NCI-H2029 (cell line): Measurements from ENCODE around the gene SH3GL1.
"Not testable (repeated sequence)": the region's sequence is repeated elsewhere in the genome, so short reads cannot be mapped to it uniquely, and the experiment has no call there.

ENCODE experiments used
- DNase-seq: peaks from one replicate; lab custom pipeline; 2025; lab: John Stamatoyannopoulos, UW

Gene SH3GL1

GRCh38 chr19:4342615-4343369, 57.6 kb downstream of the SH3GL1 start:
- peak; percentile 99 for DNase-seq

- no peak for DNase-seq
Measured at GRCh38 chr19:4342314-4342614, 58.1 kb downstream of the SH3GL1 start.

GRCh38 chr19:4338441-4339355, 61.6 kb downstream of the SH3GL1 start, which contains the start of gene STAP2:
Gene STAP2 (minus strand): TSS chr19:4338827. CDS start chr19:4338753, 74 bp downstream.
- peak; percentile 23 for DNase-seq

GRCh38 chr19:4337906-4338440, 62.4 kb downstream of the SH3GL1 start:
- DNase-seq = no peak

GRCh38 chr19:4334929-4335570, 65.3 kb downstream of the SH3GL1 start:
- no peak for DNase-seq

- DNase-seq = no peak
Measured at GRCh38 chr19:4329858-4330257, 70.5 kb downstream of the SH3GL1 start.

GRCh38 chr19:4328991-4329681, 71.2 kb downstream of the SH3GL1 start:
- not testable (repeated sequence) for DNase-seq

GRCh38 chr19:4328243-4328990, 71.9 kb downstream of the SH3GL1 start:
- DNase-seq = no peak

GRCh38 chr19:4327877-4328242, 72.5 kb downstream of the SH3GL1 start:
- no peak for DNase-seq

GRCh38 chr19:4327252-4327876, 73.0 kb downstream of the SH3GL1 start:
- no peak for DNase-seq

- no peak for DNase-seq
Measured at GRCh38 chr19:4326837-4327251, 73.5 kb downstream of the SH3GL1 start.

GRCh38 chr19:4326215-4326836, 74.0 kb downstream of the SH3GL1 start:
- no peak for DNase-seq

GRCh38 chr19:4324228-4324627, 76.1 kb downstream of the SH3GL1 start:
- DNase-seq = no peak

GRCh38 chr19:4323692-4324091, 76.7 kb downstream of the SH3GL1 start:
- DNase-seq = no peak

GRCh38 chr19:4322942-4323665, 77.2 kb downstream of the SH3GL1 start:
- DNase-seq = no peak

GRCh38 chr19:4320419-4320818, 79.9 kb downstream of the SH3GL1 start:
- no peak for DNase-seq

GRCh38 chr19:4319067-4319718, 81.2 kb downstream of the SH3GL1 start:
- DNase-seq = no peak

- DNase-seq = no peak
Measured at GRCh38 chr19:4318460-4318859, 81.9 kb downstream of the SH3GL1 start.

- DNase-seq = no peak
Measured at GRCh38 chr19:4316956-4317355, 83.4 kb downstream of the SH3GL1 start.
